Stimulated activated CD8-positive, alpha-beta memory T cell treated with anti-CD3 and anti-CD28 coated beads, Interleukin-7, amount 100 ng/mL, for 1 hour (primary cell): ENCODE data around the gene WNT7B.
"Not testable (repeated sequence)": the region's sequence is repeated elsewhere in the genome, so short reads cannot be mapped to it uniquely, and the experiment has no call there.

Source experiments
- DNase-seq, 2 donors: peaks; one replicate each; pipeline ENCODE4 v3.0.0-alpha.2; 2020; ENCODE audit warnings: low read depth in 2 of 2

WNT7B gene

GRCh38 chr22:46008291-46008690, 31.3 kb upstream of the WNT7B start:
- no peak for DNase-seq

- no peak for DNase-seq
These were observed 30.9 kb upstream of the WNT7B start for GRCh38 chr22:46007848-46008261.

- no peak for DNase-seq
These were observed 30.3 kb upstream of the WNT7B start for GRCh38 chr22:46007003-46007847.

- DNase-seq, result peak; percentile 74 to 84
These were observed 29.5 kb upstream of the WNT7B start for GRCh38 chr22:46006379-46007002.

GRCh38 chr22:46005116-46005705, 28.2 kb upstream of the WNT7B start:
- DNase-seq, result not testable (repeated sequence)

GRCh38 chr22:46004105-46004866, 27.3 kb upstream of the WNT7B start:
- DNase-seq, result no peak

- DNase-seq, result no peak
These were observed 26.5 kb upstream of the WNT7B start for GRCh38 chr22:46003271-46004091.

GRCh38 chr22:46002757-46003270, 25.9 kb upstream of the WNT7B start:
- no peak for DNase-seq

GRCh38 chr22:46001426-46002106, 24.6 kb upstream of the WNT7B start:
- DNase-seq, result no peak

- no peak for DNase-seq
These were observed 24.1 kb upstream of the WNT7B start for GRCh38 chr22:46001046-46001425.

- DNase-seq, result no peak
These were observed 23.4 kb upstream of the WNT7B start for GRCh38 chr22:46000081-46001027.

- no peak for DNase-seq
These were observed 22.5 kb upstream of the WNT7B start for GRCh38 chr22:45999379-45999971.

GRCh38 chr22:45998638-45999378, 21.8 kb upstream of the WNT7B start:
- no peak for DNase-seq

GRCh38 chr22:45997777-45998637, 21.0 kb upstream of the WNT7B start:
- DNase-seq, result no peak

GRCh38 chr22:45997077-45997776, 20.3 kb upstream of the WNT7B start:
- no peak for DNase-seq

GRCh38 chr22:45996241-45997076, 19.5 kb upstream of the WNT7B start:
- DNase-seq, result no peak
